Fibroblast of lung (primary cell): ENCODE results near the gene EVX2. TPM values are rescaled to one million over a fixed set of nuclear protein-coding genes. Genes with fewer than 3 reads are reported as not detected.

Source experiments
- DNase-seq, 2 donors: peaks; one replicate each; pipeline versions ENCODE4 v3.0.0 to v3.0.0-alpha.2; 2010; ENCODE audit warnings: low read depth in 2 of 2
- H2AFZ ChIP-seq: 2 replicates; pipeline ENCODE4 v1.5.1; 2012; ENCODE audit warnings: low read length, control low read depth, inconsistent platforms
- H3K27ac ChIP-seq: 2 replicates; pipeline ENCODE4 v1.5.1; 2011; ENCODE audit warnings: low read length, control low read depth; ENCODE audit not compliant: insufficient read depth
- H3K27me3 ChIP-seq: 2 replicates; pipeline ENCODE4 v1.5.1; 2011; ENCODE audit warnings: mild to moderate bottlenecking, low read length; ENCODE audit not compliant: control insufficient read depth, insufficient read depth
- H3K36me3 ChIP-seq: 2 replicates; pipeline ENCODE4 v1.5.1; 2011; ENCODE audit warnings: low read length; ENCODE audit not compliant: control insufficient read depth, insufficient read depth
- H3K4me1 ChIP-seq: 2 replicates; pipeline ENCODE4 v1.5.1; 2011; ENCODE audit warnings: low read length; ENCODE audit not compliant: control insufficient read depth, insufficient read depth; ENCODE audit errors: extremely low read depth
- H3K4me2 ChIP-seq: 2 replicates; pipeline ENCODE4 v1.5.1; 2011; ENCODE audit warnings: low read length, control low read depth; ENCODE audit not compliant: insufficient read depth; ENCODE audit errors: extremely low read depth
- H3K4me3 ChIP-seq, 4 experiments: fragments of 200-600 bp in 1 of 4; sonication (generic) in 1 of 4; replicated peaks in 1 of 4; 2 replicates each; pipeline ENCODE4 v1.5.1; 2011 to 2016; ENCODE audit warnings: low read length in 4 of 4, low read depth in 3 of 4, mild to moderate bottlenecking in 3 of 4, control low read depth in 2 of 4, inconsistent platforms in 1 of 4, mixed read lengths in 1 of 4; ENCODE audit not compliant: insufficient read depth in 1 of 4; ENCODE audit errors: control extremely low read depth in 1 of 4
- H3K79me2 ChIP-seq: 2 replicates; pipeline ENCODE4 v1.5.1; 2012; ENCODE audit warnings: mild to moderate bottlenecking, low read length, inconsistent platforms; ENCODE audit not compliant: control insufficient read depth, insufficient read depth
- H3K9ac ChIP-seq: 2 replicates; pipeline ENCODE4 v1.5.1; 2011; ENCODE audit warnings: mild to moderate bottlenecking, low read length, control low read depth; ENCODE audit not compliant: insufficient read depth
- H3K9me3 ChIP-seq: 2 replicates; pipeline ENCODE4 v1.5.1; 2012; ENCODE audit warnings: low read depth, low read length; ENCODE audit not compliant: control insufficient read depth, insufficient read depth
- H4K20me1 ChIP-seq: 2 replicates; pipeline ENCODE4 v1.5.1; 2011; ENCODE audit warnings: low read length; ENCODE audit not compliant: control insufficient read depth, insufficient read depth; ENCODE audit errors: extremely low read depth
- CTCF ChIP-seq, 2 donors: IDR thresholded peaks in 1 of 2; conservative IDR thresholded peaks in 1 of 2; 1 replicate in 1 of 2; 2 replicates in 1 of 2; pipeline ENCODE4 v1.5.1; 2011 to 2012; ENCODE audit warnings: low read length in 2 of 2, control low read depth in 1 of 2, inconsistent platforms in 1 of 2, low read depth in 1 of 2, mild to moderate bottlenecking in 1 of 2
- EZH2 ChIP-seq: IDR thresholded peaks from 2 replicates; pipeline ENCODE4 v1.5.1; 2012; ENCODE audit warnings: low read length, control low read depth, mild to moderate bottlenecking; ENCODE audit errors: missing control alignments
- polyA plus RNA-seq, 2 donors: library from polyadenylated mRNA; depleted of rRNA in 1 of 2; stranded (reverse) in 1 of 2; unstranded in 1 of 2; fragments of >200 nt; gene quantifications; 2 replicates each; pipeline ENCODE4 v1.2.1, GENCODE V29; 2011 to 2012; ENCODE audit warnings: missing spikeins in 1 of 2
- total RNA-seq: library from RNA; depleted of rRNA; stranded (reverse); fragments of >200 nt; gene quantifications from 2 replicates; pipeline ENCODE4 v1.2.1, GENCODE V29; 2014

EVX2 gene
- total and polyA plus RNA-seq, 2 donors (not counting 1 experiment from before 2014, with no cell fraction given) = not detected

GRCh38 chr2:176027806-176028205 lies 56.0 kb downstream of the EVX2 start:
- TF ChIP-seq CTCF (conservative IDR thresholded peaks at IDR 0.05 in 1 of 2, IDR thresholded peaks at IDR 0.05 in 1 of 2; ENCODE audit: low read depth in 1 of 2, low read length in 2 of 2) (no peak), EZH2 (no peak)
- Histone ChIP-seq H3K27ac (no peak overlapping the region), H3K79me2 (no peaks in the 10 kb centered on the region), H3K4me1 (no peaks in the 10 kb centered on the region), H3K27me3 (no peaks in the 10 kb centered on the region), H3K9me3 (no peaks in the 10 kb centered on the region), H3K4me2 (no peak overlapping the region), H4K20me1 (no peaks in the 10 kb centered on the region), H3K36me3 (no peaks in the 10 kb centered on the region), H2AFZ (no peak overlapping the region), H3K4me3 (no peak overlapping the region), H3K9ac (no peak overlapping the region)
- no peak for DNase-seq

Other genes with a start within 250 kb of the EVX2 start
- 30.6 and 38.1 TPM in 2 replicates for gene LNPK, start 81.7 kb downstream of the EVX2 start, total RNA-seq
- gene LNPK, start 81.7 kb downstream of the EVX2 start, polyA plus RNA-seq = 31.8 and 38.4 TPM in 2 replicates
- gene HOXD13, start 8.8 kb upstream of the EVX2 start, total RNA-seq = not detected in 2 replicates
- gene HOXD13, start 8.8 kb upstream of the EVX2 start, polyA plus RNA-seq = not detected in 2 replicates
- not detected in 2 replicates for gene HOXD12, start 15.8 kb upstream of the EVX2 start, total RNA-seq
- not detected in 2 replicates for gene HOXD12, start 15.8 kb upstream of the EVX2 start, polyA plus RNA-seq
- gene HOXD11, start 23.3 kb upstream of the EVX2 start, total RNA-seq = not detected in 2 replicates
- gene HOXD11, start 23.3 kb upstream of the EVX2 start, polyA plus RNA-seq = not detected in 2 replicates
- not detected in 2 replicates for gene HOXD10, start 32.8 kb upstream of the EVX2 start, total RNA-seq
- not detected in 2 replicates for gene HOXD10, start 32.8 kb upstream of the EVX2 start, polyA plus RNA-seq
- gene HOXD9, start 38.8 kb upstream of the EVX2 start, total RNA-seq = not detected in 2 replicates
- not detected in 2 replicates for gene HOXD9, start 38.8 kb upstream of the EVX2 start, polyA plus RNA-seq
- not detected in 2 replicates for gene HOXD8, start 45.7 kb upstream of the EVX2 start, total RNA-seq
- 0.05 TPM in 1 of 2 replicates, not detected in the other for gene HOXD8, start 45.7 kb upstream of the EVX2 start, polyA plus RNA-seq
- gene HOXD4, start 67.6 kb upstream of the EVX2 start, total RNA-seq = not detected in 2 replicates
- not detected in 2 replicates for gene HOXD4, start 67.6 kb upstream of the EVX2 start, polyA plus RNA-seq
- gene HOXD3, start 73.3 kb upstream of the EVX2 start, total RNA-seq = not detected in 2 replicates
- gene HOXD3, start 73.3 kb upstream of the EVX2 start, polyA plus RNA-seq = not detected in 2 replicates
- gene HOXD1, start 104.7 kb upstream of the EVX2 start, total RNA-seq = not detected in 2 replicates
- not detected in 2 replicates for gene HOXD1, start 104.7 kb upstream of the EVX2 start, polyA plus RNA-seq
- gene MTX2, start 185.5 kb upstream of the EVX2 start, total RNA-seq = 20.8 and 29.6 TPM in 2 replicates
- 44.7 and 46.9 TPM in 2 replicates for gene MTX2, start 185.5 kb upstream of the EVX2 start, polyA plus RNA-seq